ENCODE measurements around the gene NPAS3.

The NPAS3 gene

DNA sequence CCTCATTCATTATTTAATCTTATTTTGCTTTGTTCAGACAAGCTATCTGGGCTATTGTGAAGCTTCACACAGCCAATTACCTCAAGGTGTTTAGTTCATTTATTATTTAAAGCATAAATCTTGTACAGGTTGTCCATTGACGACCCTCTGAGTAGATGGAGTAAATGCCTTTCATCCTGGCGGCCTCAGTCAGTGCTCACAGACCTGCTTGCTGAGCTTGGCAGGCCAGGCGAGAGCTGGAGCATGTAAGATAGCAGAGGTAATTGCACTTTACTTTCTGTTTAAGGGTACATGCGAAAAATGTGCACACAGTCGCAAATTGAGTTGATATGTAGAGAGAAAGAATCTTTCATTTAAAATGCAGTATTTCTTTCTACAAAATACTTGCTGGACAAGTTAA, 224.4 kb downstream of the NPAS3 start:
- H3K4me3 ChIP-seq (ENCODE audit: control insufficient read depth, low read depth, low read length): no peak overlapping the region
- TF ChIP-seq CTCF (conservative IDR thresholded peaks at IDR 0.05; ENCODE audit: control insufficient read depth, insufficient read depth, low read depth, low read length): no peak
- no peak for DNase-seq (ENCODE audit: low read depth)

DNA sequence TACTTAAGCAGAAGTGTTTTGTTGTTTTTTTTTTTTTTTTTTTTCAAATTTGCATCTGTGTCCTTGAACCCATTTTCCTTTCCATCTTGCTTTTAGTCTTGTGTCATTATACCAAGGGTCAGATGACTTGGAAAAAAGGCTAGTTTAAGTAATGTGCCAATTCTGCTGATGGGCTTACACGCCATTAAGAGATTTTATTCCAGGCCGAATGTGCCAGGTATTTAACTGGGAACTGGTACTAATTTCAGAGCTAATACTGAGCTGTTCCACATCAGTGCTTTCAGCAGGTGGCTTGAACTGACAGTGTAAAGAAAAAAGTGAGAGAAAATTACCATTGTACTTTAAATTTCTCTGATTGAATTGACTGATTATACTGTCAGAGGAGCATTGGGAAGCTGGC, 224.9 kb downstream of the NPAS3 start:
- DNase-seq (ENCODE audit: low read depth): no peak
- TF ChIP-seq CTCF (conservative IDR thresholded peaks at IDR 0.05; ENCODE audit: control insufficient read depth, insufficient read depth, low read depth, low read length): no peak
- no peak overlapping the region for H3K4me3 ChIP-seq (ENCODE audit: control insufficient read depth, low read depth, low read length)

GRCh38 chr14:33165144-33165925, 226.7 kb downstream of the NPAS3 start:
- no peak overlapping the region for H3K4me3 ChIP-seq (ENCODE audit: control insufficient read depth, low read depth, low read length)
- no peak for DNase-seq (ENCODE audit: low read depth)
- no peak for TF ChIP-seq CTCF (conservative IDR thresholded peaks at IDR 0.05; ENCODE audit: control insufficient read depth, insufficient read depth, low read depth, low read length)

DNA sequence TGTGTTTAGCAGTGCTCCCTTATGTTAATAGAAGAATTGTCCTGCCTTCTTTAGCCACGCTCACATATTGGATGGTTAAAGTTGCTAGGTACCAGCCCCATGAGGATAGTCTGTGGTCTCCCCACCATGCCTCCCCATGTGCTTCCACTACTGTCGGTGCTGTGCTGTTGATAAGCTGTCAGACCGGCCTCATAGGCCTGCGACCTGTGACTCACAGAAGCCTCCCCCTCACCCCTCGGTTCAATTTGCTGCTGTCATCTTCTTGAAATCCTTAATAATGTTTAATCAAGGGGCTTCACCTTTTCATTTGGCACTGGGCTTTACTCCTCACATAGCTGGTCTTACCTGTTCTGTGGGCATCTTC, 227.2 kb downstream of the NPAS3 start:
- H3K4me3 ChIP-seq (ENCODE audit: control insufficient read depth, low read depth, low read length): no peak overlapping the region
- no peak for DNase-seq (ENCODE audit: low read depth)
- no peak for TF ChIP-seq CTCF (conservative IDR thresholded peaks at IDR 0.05; ENCODE audit: control insufficient read depth, insufficient read depth, low read depth, low read length)

DNA sequence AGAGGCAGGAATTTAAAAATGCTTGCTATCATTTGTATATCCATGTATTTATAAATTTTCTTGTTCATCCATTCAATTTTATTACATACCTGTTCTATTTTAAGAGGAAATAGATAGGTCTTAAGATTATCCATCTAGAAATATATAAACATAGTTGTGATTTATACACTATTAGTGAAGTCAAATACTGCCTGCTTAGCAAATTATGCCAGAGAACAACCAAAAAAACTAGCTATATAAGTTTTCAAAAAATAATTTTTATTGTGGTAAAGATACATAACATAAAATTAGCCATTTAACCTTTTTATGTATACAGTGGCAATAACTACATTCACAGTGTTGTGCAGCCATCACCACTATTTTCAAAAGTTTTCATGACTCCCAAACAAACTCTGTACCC, 237.3 kb downstream of the NPAS3 start:
- H3K4me3 ChIP-seq (ENCODE audit: control insufficient read depth, low read depth, low read length): no peak overlapping the region
- DNase-seq (ENCODE audit: low read depth): no peak
- TF ChIP-seq CTCF (conservative IDR thresholded peaks at IDR 0.05; ENCODE audit: control insufficient read depth, insufficient read depth, low read depth, low read length): no peak

DNA sequence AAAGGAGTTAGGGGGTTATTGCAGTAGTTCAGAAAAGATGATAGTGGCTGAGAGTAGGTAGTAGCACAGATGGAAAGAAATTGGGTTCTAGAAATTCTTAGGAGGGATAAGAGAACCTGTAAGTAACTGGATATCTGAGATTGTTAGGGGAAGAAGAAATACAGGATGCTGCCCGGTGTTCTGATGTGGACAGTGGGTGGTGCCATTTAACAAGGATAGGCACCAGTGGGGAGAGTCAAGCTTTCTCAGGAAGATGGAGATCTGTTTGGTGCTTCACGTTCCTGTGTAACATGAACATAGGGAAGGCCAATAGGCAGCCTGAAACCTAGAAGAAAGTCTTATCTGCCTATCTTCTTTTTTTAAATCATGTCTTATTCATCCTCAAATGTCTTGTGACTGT, 245.9 kb downstream of the NPAS3 start:
- H3K4me3 ChIP-seq (ENCODE audit: control insufficient read depth, low read depth, low read length): no peak overlapping the region
- TF ChIP-seq CTCF (conservative IDR thresholded peaks at IDR 0.05; ENCODE audit: control insufficient read depth, insufficient read depth, low read depth, low read length): peak; percentile 25
- DNase-seq (ENCODE audit: low read depth): peak; percentile 25

DNA sequence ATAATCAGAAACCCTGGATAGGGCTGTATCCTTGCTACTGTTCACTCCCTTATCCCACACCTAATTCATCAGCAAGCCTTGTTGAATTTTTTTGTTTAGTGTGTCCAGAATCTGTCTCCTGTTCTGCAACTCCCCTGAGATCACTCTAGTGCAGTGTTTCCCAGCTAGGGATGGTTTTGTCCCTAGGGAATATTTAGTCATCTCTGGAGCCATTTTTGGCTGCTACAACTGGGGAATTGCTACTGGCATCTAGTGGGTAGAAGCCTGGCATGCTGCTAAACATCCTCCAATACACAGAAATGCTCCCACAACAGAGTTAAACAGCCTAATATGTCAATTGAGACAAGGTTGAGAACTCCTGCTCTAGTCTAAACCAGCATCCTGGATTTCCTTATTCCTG, 248.0 kb downstream of the NPAS3 start:
- peak; percentile 18 for DNase-seq (ENCODE audit: low read depth)
- H3K4me3 ChIP-seq (ENCODE audit: control insufficient read depth, low read depth, low read length): no peak overlapping the region
- TF ChIP-seq CTCF (conservative IDR thresholded peaks at IDR 0.05; ENCODE audit: control insufficient read depth, insufficient read depth, low read depth, low read length): no peak

Measured in fibroblast of mammary gland (primary cell).